Immature natural killer cell (primary cell): ENCODE data around the gene CCDC107. TPM values are rescaled to one million over a fixed set of nuclear protein-coding genes. Genes with fewer than 3 reads are reported as not detected.

ENCODE experiments used
- DNase-seq, 3 donors: peaks; one replicate each; pipeline ENCODE4 v3.0.0; 2022; ENCODE audit warnings: mixed read lengths in 1 of 3
- H3K27ac Mint-ChIP-seq, 6 donors: one replicate each; pipeline ENCODE4 v1.8.0; 2020; ENCODE audit warnings: mixed read lengths in 6 of 6, mild to moderate bottlenecking in 5 of 6, inconsistent platforms in 4 of 6, moderate library complexity in 3 of 6
- H3K27me3 Mint-ChIP-seq, 3 donors: one replicate each; pipeline ENCODE4 v1.8.0; 2020 to 2021; ENCODE audit warnings: low read depth in 3 of 3, mild to moderate bottlenecking in 3 of 3, mixed read lengths in 3 of 3, moderate library complexity in 3 of 3, inconsistent platforms in 1 of 3
- H3K36me3 Mint-ChIP-seq, 3 donors: one replicate each; pipeline ENCODE4 v1.8.0; 2020; ENCODE audit warnings: mixed read lengths in 3 of 3, inconsistent platforms in 2 of 3, mild to moderate bottlenecking in 2 of 3
- H3K4me1 Mint-ChIP-seq, 2 donors: one replicate each; pipeline ENCODE4 v1.8.0; 2020; ENCODE audit warnings: inconsistent platforms in 2 of 2, mild to moderate bottlenecking in 2 of 2, mixed read lengths in 2 of 2, moderate library complexity in 1 of 2
- H3K4me3 Mint-ChIP-seq, 5 donors: one replicate each; pipeline ENCODE4 v1.8.0; 2020; ENCODE audit warnings: mild to moderate bottlenecking in 5 of 5, mixed read lengths in 5 of 5, inconsistent platforms in 3 of 5, moderate library complexity in 3 of 5
- H3K9me3 Mint-ChIP-seq, 6 donors: one replicate each; pipeline ENCODE4 v1.8.0; 2020; ENCODE audit warnings: mild to moderate bottlenecking in 6 of 6, mixed read lengths in 6 of 6, inconsistent platforms in 4 of 6, moderate library complexity in 3 of 6
- polyA plus RNA-seq, 3 donors: library from polyadenylated mRNA; unstranded; fragments of 300-500 nt; fragmentation: Illumina TruSeq; gene quantifications; one replicate each; pipeline ENCODE4 v1.2.3, GENCODE V29; 2021

Gene CCDC107
- polyA plus RNA-seq, 3 donors from 2014 or later, result 101 to 106 (median 103) TPM

GRCh38 chr9:35683323-35683722 is 25.2 kb downstream of the CCDC107 start:
- Mint-ChIP-seq H3K36me3 (no peaks in the 10 kb centered on the region), H3K9me3 (no peaks in the 10 kb centered on the region), H3K4me1 (no peaks in the 10 kb centered on the region), H3K27ac (no peak overlapping the region), H3K4me3 (no peak overlapping the region), H3K27me3 (peaks cover 0 to 5% (median 5%) of the 10 kb centered on the region in 3 donors)
- DNase-seq, result no peak

DNA sequence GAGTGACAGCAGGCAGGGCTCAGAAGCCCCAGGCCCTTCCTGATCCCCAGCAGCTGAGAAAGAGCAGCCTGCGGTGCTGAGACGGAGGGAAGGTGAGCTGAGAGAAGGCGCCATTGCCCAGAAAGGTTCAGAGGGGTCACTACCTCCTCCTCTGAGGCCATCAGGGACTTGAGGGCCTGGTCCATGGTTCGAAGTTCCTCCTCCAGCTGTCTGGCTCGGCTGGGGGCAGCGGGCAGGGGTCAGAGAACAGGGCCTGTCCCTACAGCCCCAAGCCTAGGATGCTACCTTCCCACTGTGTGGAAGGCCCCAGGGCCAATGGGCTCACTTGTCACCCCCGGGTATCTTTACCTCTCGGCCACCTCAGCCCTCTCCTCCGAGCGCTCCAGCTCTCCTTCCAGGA is 26.8 kb downstream of the CCDC107 start:
- H3K4me3 Mint-ChIP-seq, result no peak overlapping the region
- H3K27me3 Mint-ChIP-seq, result peaks cover 0 to 3% (median under 1%) of the 10 kb centered on the region in 3 donors
- no peak for DNase-seq
- no peak overlapping the region for H3K27ac Mint-ChIP-seq
- H3K36me3 Mint-ChIP-seq, result no peaks in the 10 kb centered on the region
- H3K4me1 Mint-ChIP-seq, result peaks cover 0 to 5% of the 10 kb centered on the region in 2 donors
- no peaks in the 10 kb centered on the region for H3K9me3 Mint-ChIP-seq

- no peak overlapping the region for H3K4me3 Mint-ChIP-seq
- H3K36me3 Mint-ChIP-seq, result no peaks in the 10 kb centered on the region
- H3K9me3 Mint-ChIP-seq, result no peaks in the 10 kb centered on the region
- DNase-seq, result no peak
- peaks cover 0 to 5% of the 10 kb centered on the region in 2 donors for H3K4me1 Mint-ChIP-seq
- H3K27me3 Mint-ChIP-seq, result peaks cover 0 to 3% (median 0%) of the 10 kb centered on the region in 3 donors
- no peak overlapping the region for H3K27ac Mint-ChIP-seq
Observed at GRCh38 chr9:35685506-35685905, 27.4 kb downstream of the CCDC107 start.

GRCh38 chr9:35686222-35687203 is 28.4 kb downstream of the CCDC107 start:
- Mint-ChIP-seq H3K27me3 (peaks cover 2 to 4% (median 3%) of the 10 kb centered on the region in 3 donors), H3K27ac (peak overlapping the region in 1 of 6 donors; percentile 50), H3K4me1 (peaks cover 6 to 12% of the 10 kb centered on the region in 2 donors), H3K36me3 (no peaks in the 10 kb centered on the region), H3K4me3 (peak overlapping the region in 1 of 5 donors; percentile 54), H3K9me3 (no peaks in the 10 kb centered on the region)
- DNase-seq, result no peak

DNA sequence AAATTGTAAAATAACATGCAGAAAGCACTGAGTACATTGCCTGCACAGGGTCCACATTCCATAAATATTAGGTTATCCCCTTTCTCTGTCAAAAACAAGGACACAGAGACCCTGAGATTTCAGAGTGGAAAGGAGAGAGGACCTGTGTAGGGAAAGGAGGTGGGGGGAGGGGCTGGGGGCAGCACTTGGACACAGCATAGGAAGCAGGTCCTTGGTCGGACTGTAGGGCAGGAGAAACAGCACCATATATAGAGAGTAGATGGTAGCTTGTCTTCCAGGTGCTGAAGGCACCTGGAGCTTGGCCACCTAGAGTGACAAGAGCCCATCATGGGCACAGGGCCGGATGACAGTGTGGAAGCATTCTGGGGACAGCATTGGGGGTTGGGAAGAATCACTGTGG is 29.2 kb downstream of the CCDC107 start:
- Mint-ChIP-seq H3K9me3 (no peaks in the 10 kb centered on the region), H3K27me3 (peaks cover 2 to 4% (median 3%) of the 10 kb centered on the region in 3 donors), H3K4me3 (peak overlapping the region in 3 of 5 donors; percentile 18 to 30 (median 29)), H3K4me1 (peaks cover 13 to 19% of the 10 kb centered on the region in 2 donors), H3K27ac (peak overlapping the region in 1 of 6 donors; percentile 1), H3K36me3 (no peaks in the 10 kb centered on the region)
- DNase-seq, result no peak

DNA sequence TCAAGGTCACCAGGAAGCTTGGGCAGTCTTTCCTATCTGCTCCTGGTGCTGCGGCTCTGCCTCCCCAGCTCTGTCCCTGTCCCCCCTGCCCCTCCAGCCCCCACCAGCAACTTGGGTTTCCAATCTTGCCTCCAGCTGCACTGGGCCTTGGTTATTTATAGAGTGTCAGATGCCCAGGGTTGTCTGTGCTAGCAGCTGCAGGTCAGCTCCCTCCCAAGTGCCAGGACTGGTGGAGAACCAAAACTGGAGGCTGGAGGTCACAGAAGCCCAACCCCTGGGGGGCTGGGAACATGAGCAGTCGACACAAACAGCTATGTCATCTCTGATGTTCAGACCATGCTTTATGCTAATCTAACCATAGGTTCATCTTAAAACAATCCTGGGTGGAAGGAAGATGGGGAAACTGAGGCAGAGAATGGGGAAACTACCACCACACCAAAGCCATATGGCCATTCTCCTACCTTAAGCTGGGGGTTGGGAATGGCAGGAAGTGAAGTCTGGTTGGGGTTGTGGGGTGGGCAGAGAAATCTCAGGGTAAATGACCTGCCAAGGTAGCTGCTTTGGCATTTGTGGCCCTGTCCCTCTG is 30.0 kb downstream of the CCDC107 start:
- DNase-seq, result no peak
- Mint-ChIP-seq H3K36me3 (no peaks in the 10 kb centered on the region), H3K4me1 (peaks cover 13 to 19% of the 10 kb centered on the region in 2 donors), H3K4me3 (peak overlapping the region in 2 of 5 donors; percentile 33 to 47), H3K27me3 (peaks cover 2 to 4% (median 3%) of the 10 kb centered on the region in 3 donors), H3K9me3 (no peaks in the 10 kb centered on the region), H3K27ac (no peak overlapping the region)

GRCh38 chr9:35688558-35689541 is 30.8 kb downstream of the CCDC107 start:
- H3K27me3 Mint-ChIP-seq, result peaks cover 2 to 4% (median 3%) of the 10 kb centered on the region in 3 donors
- H3K36me3 Mint-ChIP-seq, result no peaks in the 10 kb centered on the region
- H3K9me3 Mint-ChIP-seq, result no peaks in the 10 kb centered on the region
- peak overlapping the region in 3 of 6 donors; percentile 21 to 78 (median 52) for H3K27ac Mint-ChIP-seq
- H3K4me1 Mint-ChIP-seq, result peaks cover 13 to 19% of the 10 kb centered on the region in 2 donors
- peak overlapping the region; percentile 57 to 81 (median 62) for H3K4me3 Mint-ChIP-seq
- DNase-seq, result no peak

GRCh38 chr9:35689542-35690293 is 31.6 kb downstream of the CCDC107 start, which contains the start of gene TPM2:
Gene TPM2, minus strand, starts transcription at chr9:35689925. Its CDS starts 108 bp downstream, at chr9:35689817.
- H3K27me3 Mint-ChIP-seq, result peaks cover 0 to 4% (median 3%) of the 10 kb centered on the region in 3 donors
- peak within 1 kb of the TSS; percentile 88 to 94 (median 89) for H3K4me3 Mint-ChIP-seq
- DNase-seq, result no peak
- H3K9me3 Mint-ChIP-seq, result no peaks in the 10 kb centered on the region
- peak within 1 kb of the TSS in 5 of 6 donors; percentile 52 to 89 (median 78) for H3K27ac Mint-ChIP-seq
- H3K4me1 Mint-ChIP-seq, result peaks cover 13 to 19% of the 10 kb centered on the region in 2 donors
- no peaks in the 10 kb centered on the region for H3K36me3 Mint-ChIP-seq

- no peaks in the 10 kb centered on the region for H3K9me3 Mint-ChIP-seq
- peaks cover 0 to 4% (median 3%) of the 10 kb centered on the region in 3 donors for H3K27me3 Mint-ChIP-seq
- no peaks in the 10 kb centered on the region for H3K36me3 Mint-ChIP-seq
- H3K4me3 Mint-ChIP-seq, result peak overlapping the region; percentile 74 to 94 (median 81)
- H3K4me1 Mint-ChIP-seq, result peaks cover 13 to 19% of the 10 kb centered on the region in 2 donors
- H3K27ac Mint-ChIP-seq, result peak overlapping the region in 1 of 6 donors; percentile 45
- DNase-seq, result no peak
Observed at GRCh38 chr9:35690294-35690613, 32.2 kb downstream of the CCDC107 start.

DNA sequence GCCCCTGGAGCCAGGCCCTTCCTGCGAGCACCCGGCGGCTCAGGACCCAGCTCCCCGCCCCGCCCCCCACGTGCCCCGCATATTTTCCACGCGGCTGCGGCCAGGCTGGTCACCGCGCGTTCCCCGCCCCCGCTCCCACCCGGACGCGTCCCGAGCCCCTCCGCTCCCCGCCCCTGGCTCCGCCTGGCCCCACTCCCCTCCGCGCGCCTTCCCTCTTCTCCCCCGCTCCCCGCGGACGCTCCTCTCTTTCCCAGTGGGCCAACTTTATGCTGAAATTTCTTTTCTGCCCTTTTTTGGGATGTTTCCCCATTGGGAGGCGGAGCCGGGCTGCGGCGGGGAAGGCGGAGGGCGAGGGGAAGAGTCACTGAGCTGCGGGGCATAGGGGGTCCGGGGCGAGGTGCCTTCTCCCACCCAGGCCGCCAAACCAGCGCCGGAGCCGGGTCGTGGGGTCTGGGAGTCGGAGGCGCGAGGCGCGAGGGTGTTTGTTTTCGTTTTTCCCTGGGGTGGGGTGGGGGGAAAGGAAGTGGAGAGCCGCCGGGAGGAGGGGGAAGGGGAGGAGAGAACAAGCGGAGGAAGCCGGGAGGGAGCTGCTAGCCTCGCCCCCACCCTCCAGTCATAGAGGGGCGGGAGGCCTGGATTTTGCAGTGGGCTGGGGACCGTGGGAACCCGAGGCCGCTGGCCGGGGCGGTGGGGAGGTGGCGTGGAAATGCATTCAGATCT is 32.7 kb downstream of the CCDC107 start:
- Mint-ChIP-seq H3K9me3 (no peaks in the 10 kb centered on the region), H3K36me3 (no peaks in the 10 kb centered on the region), H3K4me3 (peak overlapping the region; percentile 88 to 94 (median 89)), H3K27ac (peak overlapping the region; percentile 53 to 89 (median 76)), H3K27me3 (peaks cover 0 to 4% (median 3%) of the 10 kb centered on the region in 3 donors), H3K4me1 (peaks cover 13 to 19% of the 10 kb centered on the region in 2 donors)
- DNase-seq, result peak; percentile 38 to 45 (median 43)

DNA sequence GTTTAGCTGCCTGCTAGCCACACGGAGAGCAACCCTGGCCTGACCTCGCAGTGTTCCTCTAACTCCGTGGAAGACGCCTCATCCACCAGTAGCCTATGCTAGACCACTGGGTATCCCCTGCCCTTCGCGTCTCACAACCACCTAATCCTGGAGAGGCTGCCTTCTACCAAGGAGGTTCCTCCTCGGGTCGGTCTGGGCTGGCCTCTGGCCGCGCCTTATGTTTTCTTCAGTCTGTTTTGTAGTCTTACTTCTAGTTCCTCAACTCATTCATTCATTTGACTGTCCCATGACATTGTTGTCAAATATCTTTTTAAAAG is 33.2 kb downstream of the CCDC107 start:
- Mint-ChIP-seq H3K36me3 (peaks cover under 1 to 2% (median under 1%) of the 10 kb centered on the region in 3 donors), H3K27ac (peak overlapping the region; percentile 53 to 89 (median 76)), H3K4me3 (peak overlapping the region; percentile 88 to 94 (median 89)), H3K27me3 (peaks cover 0 to 4% (median 3%) of the 10 kb centered on the region in 3 donors), H3K9me3 (no peaks in the 10 kb centered on the region), H3K4me1 (peaks cover 15 to 22% of the 10 kb centered on the region in 2 donors)
- DNase-seq, result no peak

DNA sequence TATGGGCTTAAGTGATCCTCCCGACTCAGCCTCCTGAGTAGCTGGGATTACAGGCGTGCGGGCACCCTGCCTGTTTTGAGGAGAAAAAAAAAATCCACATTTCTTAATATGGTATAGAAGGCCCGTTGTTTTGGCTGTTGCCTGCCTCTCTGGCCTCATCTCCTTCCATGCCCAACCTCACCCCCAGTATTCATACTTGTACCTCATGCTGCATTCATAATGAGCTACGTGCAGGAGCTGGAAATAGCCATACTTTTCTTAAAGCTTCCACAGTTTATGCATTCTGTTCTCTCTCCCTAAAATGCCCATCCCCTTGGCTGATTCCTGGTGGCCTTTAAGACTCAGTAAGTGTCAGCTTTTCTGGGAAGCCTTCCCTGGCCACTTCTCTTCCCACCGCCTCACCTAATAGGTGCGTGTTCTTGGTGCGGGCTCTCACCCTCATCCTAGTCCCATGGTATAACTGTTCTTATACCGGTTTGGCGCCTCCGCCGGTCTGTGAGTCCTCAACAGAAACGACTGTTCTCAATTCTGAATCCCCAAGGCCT is 33.7 kb downstream of the CCDC107 start:
- peak overlapping the region; percentile 88 to 94 (median 89) for H3K4me3 Mint-ChIP-seq
- DNase-seq, result no peak
- H3K36me3 Mint-ChIP-seq, result peaks cover 5 to 7% (median 6%) of the 10 kb centered on the region in 3 donors
- peak overlapping the region; percentile 20 to 89 (median 70) for H3K27ac Mint-ChIP-seq
- no peaks in the 10 kb centered on the region for H3K9me3 Mint-ChIP-seq
- peaks cover 0 to 4% (median 3%) of the 10 kb centered on the region in 3 donors for H3K27me3 Mint-ChIP-seq
- peaks cover 20 to 27% of the 10 kb centered on the region in 2 donors for H3K4me1 Mint-ChIP-seq
